Measurements from ENCODE around the gene KLHL17. TPM values are rescaled to one million over a fixed set of nuclear protein-coding genes. Genes with fewer than 3 reads are reported as not detected.

The KLHL17 gene
- total RNA-seq (2014; rRNA removed; shearing (Covaris generic)), result 7.2 and 10.1 TPM in 2 replicates
- polyA plus RNA-seq (2014; cell fraction: nucleus; rRNA removed), result 215 and 308 TPM in 2 replicates

DNA sequence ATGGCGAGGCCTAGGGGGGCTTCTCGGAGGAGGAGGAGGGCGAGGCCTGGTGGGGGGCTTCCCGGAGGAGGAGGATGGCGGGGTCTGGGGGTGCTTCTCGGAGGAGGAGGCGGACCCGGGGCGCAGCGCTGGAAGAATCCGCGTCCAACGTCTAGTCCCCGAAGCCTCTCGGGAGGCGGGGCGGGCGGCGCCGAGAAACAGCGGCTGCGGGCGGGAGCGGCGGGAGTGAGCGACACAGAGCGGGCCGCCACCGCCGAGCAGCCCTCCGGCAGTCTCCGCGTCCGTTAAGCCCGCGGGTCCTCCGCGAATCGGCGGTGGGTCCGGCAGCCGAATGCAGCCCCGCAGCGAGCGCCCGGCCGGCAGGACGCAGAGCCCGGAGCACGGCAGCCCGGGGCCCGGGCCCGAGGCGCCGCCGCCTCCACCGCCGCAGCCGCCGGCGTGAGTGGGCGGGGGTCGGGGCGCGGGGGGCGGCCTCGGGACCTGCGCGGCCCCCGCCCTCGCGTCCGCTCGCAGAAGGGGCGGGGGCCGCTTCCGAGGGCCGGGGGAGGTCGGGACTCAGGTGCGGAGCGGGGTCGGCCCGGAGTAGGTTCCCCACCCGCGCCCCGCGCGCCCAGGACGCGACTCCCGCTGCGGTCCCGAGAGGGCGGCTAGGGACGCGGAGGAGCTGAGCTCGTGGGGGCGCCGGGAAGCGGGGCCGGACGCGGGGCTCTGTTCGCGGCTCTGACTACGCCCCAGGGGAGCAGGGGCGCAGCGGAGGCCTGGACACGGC, at the start of gene KLHL17:
KLHL17 (plus strand) TSS at position 222 of the 769 bp plus-strand sequence; CDS start at position 332, 110 bp downstream.
- DNase-seq (ENCODE audit: extremely low read depth, low read depth), result no peak

DNA sequence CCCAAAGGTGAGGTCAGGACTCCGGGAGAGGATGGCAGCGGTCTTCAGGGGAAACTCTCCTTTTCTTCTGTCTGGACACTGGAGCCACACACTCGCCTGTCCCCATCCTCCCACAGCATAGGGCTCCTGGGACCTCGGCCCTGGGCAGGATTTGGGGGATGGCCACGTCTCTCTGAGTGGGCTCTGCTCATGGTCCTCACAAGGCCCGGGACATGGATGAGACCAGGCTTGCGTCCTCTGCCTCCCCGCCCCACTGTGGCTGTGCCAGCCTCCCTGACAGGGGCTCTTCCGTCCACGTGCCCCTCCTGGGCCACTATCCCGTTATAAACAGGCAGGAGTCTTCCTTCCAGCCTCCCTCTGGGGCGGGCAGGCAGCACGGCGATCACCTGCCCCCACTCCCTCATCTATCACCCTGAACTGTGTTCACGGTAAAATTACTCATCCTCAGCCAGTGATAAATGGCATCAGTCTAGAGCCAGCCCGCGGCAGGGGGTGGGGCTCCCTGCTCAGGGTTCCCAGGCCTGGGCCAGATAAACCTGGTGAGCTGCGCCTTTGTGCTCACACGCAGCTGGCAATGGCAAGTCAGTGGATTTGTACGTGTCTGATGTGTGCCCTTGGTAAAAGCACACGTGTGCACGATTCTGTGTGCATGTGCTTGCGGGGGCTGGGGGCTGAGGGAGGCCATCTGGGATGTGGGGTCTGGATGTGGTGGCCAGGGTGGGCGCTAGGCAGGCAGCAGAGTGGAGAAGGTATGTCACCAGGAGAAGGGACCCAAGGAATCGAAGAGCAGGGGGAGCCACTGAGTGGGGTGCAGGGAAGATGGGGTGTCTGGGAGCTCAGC, 49.3 kb upstream of the KLHL17 start:
- no peak for DNase-seq (ENCODE audit: extremely low read depth, low read depth)

DNA sequence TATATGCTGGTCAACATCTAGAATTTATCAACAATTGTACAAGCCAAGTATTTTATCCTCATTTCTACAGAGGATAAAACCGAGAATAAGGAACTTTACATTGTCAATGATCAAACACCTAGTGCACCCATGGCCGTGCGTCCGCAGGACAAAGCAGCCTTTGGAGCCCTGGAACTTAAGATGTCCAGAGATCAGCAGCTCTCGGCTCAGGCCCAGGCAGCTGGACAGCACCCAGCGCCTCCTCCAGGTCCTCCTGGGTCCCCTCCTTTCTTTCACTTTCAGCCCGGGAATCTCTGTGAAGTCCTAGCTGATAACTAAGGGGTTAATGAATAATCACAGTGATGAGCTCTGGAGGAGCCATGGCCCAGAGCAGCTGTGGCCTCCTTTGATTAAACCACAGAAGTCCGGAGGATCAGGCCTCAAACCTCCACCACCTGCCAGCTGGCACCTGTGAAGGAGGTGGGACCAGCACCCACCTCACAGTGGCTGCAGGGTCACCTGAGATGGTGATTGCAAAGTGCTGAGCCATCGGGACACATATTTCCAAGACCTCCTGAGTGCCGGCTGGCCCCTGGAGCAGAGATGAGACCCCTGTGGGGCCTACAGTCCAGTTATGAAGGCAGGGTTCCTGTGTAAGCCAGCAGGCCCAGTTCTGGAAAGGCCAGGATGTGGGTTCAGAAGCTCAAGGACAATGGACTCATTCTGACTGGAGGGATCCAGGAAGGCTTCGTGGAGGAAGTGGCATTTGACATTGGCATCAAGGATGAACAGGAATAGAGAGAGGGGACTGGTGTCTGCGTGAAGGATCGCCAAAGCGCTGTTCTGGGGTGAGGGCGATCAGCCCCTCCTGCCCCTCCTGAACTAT, 48.3 kb upstream of the KLHL17 start:
- DNase-seq (ENCODE audit: extremely low read depth, low read depth), result no peak

- no peak for DNase-seq (ENCODE audit: extremely low read depth, low read depth)
Measured at GRCh38 chr1:912740-913301, 47.6 kb upstream of the KLHL17 start.

DNA sequence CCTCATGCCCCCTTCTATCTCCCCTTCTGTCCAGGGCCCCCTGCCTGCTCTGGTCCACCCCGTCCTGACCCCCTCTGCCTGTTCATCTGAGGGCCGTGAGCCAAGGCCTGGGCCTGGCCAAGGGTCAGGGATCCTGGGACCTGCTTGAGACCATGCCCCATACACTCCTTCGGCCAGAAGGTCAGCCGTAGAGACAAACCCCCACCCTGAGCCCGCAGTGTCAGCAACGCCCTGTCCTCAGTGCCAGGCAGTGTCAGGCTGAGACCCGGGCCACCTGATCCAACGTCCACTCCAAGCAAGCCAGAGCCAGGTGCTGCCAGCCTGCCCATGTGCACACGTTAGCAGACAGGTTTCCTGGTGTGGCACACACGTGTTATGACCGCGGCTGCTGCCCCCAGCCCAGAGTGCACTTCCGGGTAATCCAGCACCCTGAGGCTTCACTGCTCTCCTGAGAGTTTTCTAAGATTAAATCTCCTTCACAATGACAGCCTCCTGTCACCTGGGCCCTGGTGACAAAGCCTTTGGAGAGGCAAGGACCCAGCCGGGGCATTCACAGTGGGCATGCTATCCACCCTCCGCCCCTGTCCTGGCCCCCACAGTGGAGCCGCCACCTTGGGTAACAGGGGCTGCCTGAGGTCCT, 46.8 kb upstream of the KLHL17 start:
- DNase-seq (ENCODE audit: extremely low read depth, low read depth), result no peak

DNA sequence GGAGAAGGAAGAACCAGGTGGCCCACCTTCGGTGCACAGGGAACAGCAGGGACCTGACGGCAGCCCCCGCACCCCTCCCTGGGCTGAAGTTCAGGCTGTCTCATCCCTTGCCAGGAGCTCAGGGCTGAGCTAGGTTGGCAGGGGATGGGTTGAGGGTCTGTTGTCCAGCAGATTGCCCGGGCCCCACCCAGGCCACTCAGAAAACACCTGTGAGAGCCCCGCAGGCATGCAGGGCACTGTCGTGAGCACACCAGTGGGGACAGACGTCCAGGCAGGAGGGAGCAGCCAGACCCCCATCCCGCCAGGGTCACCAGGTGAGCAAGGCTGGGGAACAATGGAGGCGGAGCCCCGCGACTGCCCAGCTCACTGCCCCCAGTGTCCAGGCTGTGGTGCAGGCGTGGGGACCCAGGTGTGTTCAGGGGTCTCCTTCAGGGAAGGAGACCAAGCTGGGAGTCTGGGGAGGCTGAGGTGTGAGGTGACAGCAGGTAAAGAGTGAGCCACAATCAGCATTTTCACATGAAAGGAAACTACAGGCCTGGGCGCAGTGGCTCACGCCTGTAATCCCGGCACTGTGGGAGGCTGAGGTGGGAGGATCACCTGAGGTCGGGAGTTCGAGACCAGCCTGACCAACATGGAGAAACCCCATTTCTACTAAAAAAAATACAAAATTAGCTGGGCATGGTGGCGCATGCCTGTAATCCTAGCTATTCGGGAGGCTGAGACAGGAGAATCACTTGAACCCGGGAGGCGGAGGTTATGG, 46.1 kb upstream of the KLHL17 start:
- DNase-seq (ENCODE audit: extremely low read depth, low read depth), result no peak

DNA sequence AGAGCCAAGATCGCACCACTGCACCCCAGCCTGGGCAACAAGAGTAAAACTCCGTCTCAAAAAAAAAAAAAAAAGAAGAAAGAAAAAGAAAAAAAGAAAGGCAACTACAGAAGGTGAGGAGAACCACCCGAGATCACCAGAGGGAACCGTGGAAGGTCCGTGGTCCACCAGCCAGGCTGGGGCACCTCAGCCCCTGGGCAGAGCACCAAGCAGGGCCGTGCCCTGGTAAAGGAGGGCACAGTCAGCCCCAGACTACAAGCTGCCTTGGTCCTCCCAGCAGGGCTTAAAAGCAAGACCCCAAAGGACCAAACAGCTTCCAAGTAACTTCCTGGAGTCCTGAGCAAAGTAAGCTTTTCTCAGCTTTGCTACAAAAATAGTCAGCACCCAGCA, 45.5 kb upstream of the KLHL17 start:
- no peak for DNase-seq (ENCODE audit: extremely low read depth, low read depth)

GRCh38 chr1:915295-916172, 44.9 kb upstream of the KLHL17 start:
- no peak for DNase-seq (ENCODE audit: extremely low read depth, low read depth)

- no peak for DNase-seq (ENCODE audit: extremely low read depth, low read depth)
Measured at GRCh38 chr1:916173-917075, 44.0 kb upstream of the KLHL17 start.

DNA sequence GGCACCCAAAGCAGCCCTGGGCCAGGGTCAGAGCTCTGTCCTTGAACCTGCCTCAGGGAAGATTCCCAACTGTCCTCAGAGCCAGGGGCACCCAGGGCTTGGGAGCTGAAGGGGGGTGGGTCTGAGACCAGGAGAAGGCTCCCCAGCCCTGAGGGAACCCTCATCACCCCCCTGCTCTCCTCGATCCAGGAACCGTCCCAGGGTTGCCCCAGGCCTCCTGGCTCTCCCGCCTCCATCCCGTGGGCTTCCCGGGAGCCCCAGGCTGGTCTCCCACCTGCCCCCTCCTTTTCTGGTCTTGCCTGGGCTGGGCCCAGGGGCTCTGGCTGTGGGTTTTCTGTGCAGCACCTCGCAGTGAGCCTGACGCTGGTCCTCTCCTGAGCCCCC, 43.3 kb upstream of the KLHL17 start:
- no peak for DNase-seq (ENCODE audit: extremely low read depth, low read depth)

DNA sequence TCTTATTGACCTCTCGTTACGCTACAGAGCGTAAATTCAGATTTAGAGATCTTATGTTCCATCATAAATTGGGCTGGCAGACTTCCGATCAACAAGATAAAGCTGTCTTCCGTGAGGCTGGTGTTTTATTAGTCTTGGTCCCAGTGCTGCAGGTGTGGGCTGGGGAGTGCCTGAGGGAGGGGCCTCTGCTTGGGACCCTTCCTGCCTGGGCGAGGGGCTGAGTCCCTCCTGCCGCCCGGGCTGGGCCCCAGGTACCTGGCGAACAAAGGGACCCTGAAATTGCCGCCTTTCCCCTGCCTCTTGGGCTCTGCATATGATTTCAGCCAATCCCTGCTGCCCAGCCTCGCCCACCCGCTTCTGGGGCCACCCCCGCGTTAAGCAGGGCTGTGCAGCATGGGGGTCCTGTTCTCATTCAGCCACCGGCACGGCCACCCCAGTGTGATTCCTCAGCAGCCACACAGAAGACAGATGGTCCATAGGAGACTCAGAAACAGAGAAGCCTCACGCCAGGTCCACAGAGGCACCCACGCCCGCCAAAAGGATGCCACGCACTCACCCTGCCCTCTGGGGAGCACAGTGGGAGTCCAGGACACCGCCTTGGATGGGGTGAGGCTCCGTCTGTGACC, 42.8 kb upstream of the KLHL17 start:
- no peak for DNase-seq (ENCODE audit: extremely low read depth, low read depth)

- no peak for DNase-seq (ENCODE audit: extremely low read depth, low read depth)
Measured at GRCh38 chr1:918353-918752, 42.0 kb upstream of the KLHL17 start.

- DNase-seq (ENCODE audit: extremely low read depth, low read depth), result no peak
Measured at GRCh38 chr1:918843-919242, 41.5 kb upstream of the KLHL17 start.

GRCh38 chr1:919271-919872, 41.0 kb upstream of the KLHL17 start:
- no peak for DNase-seq (ENCODE audit: extremely low read depth, low read depth)

DNA sequence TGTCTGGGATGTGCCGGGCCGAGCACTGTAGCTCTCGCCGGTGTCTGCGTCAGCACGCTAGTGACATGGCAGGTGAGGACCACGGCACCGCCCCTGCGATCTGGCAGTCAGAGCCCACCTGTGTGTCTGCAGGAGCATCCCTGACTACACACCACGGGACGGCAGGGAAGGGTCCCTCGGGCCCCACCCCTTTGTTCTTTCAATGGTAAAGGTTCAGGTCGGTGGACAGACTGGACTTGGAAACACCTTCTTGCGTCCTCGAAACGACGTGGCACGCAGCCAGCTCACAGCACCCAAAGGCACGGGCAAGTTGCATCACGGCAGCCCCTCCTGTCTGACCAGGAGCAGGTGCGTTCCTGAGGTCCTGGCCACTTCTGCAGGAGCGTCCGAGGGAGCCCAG, 40.4 kb upstream of the KLHL17 start:
- DNase-seq (ENCODE audit: extremely low read depth, low read depth), result no peak

GRCh38 chr1:920521-920920, 39.9 kb upstream of the KLHL17 start:
- no peak for DNase-seq (ENCODE audit: extremely low read depth, low read depth)

All from NCI-H460 (cell line).